Gastroesophageal sphincter (tissue), 3 donors: ENCODE results near the gene CDH13.

Experiments
- EP300 ChIP-seq: sonication (generic); formaldehyde crosslinking; IDR thresholded peaks from one replicate; pipeline ENCODE4 v1.6.1; 2017; ENCODE audit warnings: antibody characterized with exemption, mild to moderate bottlenecking
- POLR2A ChIP-seq, 2 donors: fragments of 450-650 bp; IDR thresholded peaks; one replicate each; pipeline ENCODE4 v1.6.1; 2017; ENCODE audit warnings: antibody characterized with exemption in 2 of 2, mild to moderate bottlenecking in 2 of 2, moderate library complexity in 1 of 2
- POLR2AphosphoS5 ChIP-seq: sonication (generic); formaldehyde crosslinking; IDR thresholded peaks from one replicate; pipeline ENCODE4 v1.6.1; 2017; ENCODE audit warnings: antibody characterized with exemption
- TF ChIP-seq, protein P1 (sequence below), 4 experiments: fragments of 200-600 bp in 2 of 4; fragments of 450-650 bp in 2 of 4; sonication (generic) in 1 of 4; IDR thresholded peaks; one replicate each; pipeline ENCODE4 v1.5.1; 2017 to 2019; ENCODE audit warnings: antibody characterized with exemption in 4 of 4, mild to moderate bottlenecking in 2 of 4, moderate library complexity in 2 of 4

DNA sequence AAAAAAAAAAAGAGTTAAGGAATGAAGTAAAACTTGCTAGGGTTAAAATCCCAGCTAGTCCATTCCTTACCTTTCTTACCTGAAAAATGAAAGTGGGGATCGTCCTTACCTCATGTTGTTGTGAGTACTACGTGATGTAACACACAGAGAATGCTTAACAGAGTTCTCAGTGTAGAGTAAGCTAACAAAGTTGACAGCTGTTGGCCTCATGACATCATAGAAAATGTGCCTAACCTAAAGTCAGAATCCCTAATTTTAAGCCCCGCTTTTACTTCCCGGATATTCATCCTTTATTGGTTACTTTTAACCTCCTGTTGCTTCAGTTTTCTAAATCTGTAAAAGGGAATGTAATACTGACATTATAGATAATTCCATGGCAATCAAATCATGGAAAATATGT is 675.2 kb downstream of the CDH13 start:
- TF ChIP-seq, protein P1, sequence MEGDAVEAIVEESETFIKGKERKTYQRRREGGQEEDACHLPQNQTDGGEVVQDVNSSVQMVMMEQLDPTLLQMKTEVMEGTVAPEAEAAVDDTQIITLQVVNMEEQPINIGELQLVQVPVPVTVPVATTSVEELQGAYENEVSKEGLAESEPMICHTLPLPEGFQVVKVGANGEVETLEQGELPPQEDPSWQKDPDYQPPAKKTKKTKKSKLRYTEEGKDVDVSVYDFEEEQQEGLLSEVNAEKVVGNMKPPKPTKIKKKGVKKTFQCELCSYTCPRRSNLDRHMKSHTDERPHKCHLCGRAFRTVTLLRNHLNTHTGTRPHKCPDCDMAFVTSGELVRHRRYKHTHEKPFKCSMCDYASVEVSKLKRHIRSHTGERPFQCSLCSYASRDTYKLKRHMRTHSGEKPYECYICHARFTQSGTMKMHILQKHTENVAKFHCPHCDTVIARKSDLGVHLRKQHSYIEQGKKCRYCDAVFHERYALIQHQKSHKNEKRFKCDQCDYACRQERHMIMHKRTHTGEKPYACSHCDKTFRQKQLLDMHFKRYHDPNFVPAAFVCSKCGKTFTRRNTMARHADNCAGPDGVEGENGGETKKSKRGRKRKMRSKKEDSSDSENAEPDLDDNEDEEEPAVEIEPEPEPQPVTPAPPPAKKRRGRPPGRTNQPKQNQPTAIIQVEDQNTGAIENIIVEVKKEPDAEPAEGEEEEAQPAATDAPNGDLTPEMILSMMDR (IDR thresholded peaks at IDR 0.05): no peak
- no peak for TF ChIP-seq POLR2A (IDR thresholded peaks at IDR 0.05)
- no peak for TF ChIP-seq EP300
- no peak for TF ChIP-seq POLR2AphosphoS5
